GM19025 (cell line): ENCODE data around the gene SLC38A2.
"Not testable (repeated sequence)": the region's sequence is repeated elsewhere in the genome, so short reads cannot be mapped to it uniquely, and the experiment has no call there.

ENCODE experiments used
- ATAC-seq: cut with Tn5 transposase; IDR thresholded peaks from one replicate; pipeline ENCODE4 v1.9.1; 2021; ENCODE audit warnings: mild to moderate bottlenecking, low read depth, moderate library complexity; ENCODE audit not compliant: unreplicated experiment

SLC38A2 gene

GRCh38 chr12:46342562-46343033, 30.0 kb downstream of the SLC38A2 start:
- peak; percentile 53 for ATAC-seq

GRCh38 chr12:46339051-46339450, 33.5 kb downstream of the SLC38A2 start:
- ATAC-seq = no peak

GRCh38 chr12:46332260-46332659, 40.3 kb downstream of the SLC38A2 start:
- no peak for ATAC-seq

- ATAC-seq = not testable (repeated sequence)
Observed at GRCh38 chr12:46325075-46325474, 47.5 kb downstream of the SLC38A2 start.

- no peak for ATAC-seq
Observed at GRCh38 chr12:46320731-46321130, 51.8 kb downstream of the SLC38A2 start.

- no peak for ATAC-seq
Observed at GRCh38 chr12:46318037-46318436, 54.5 kb downstream of the SLC38A2 start.
